Loucy (cell line): ENCODE data around the gene FAM217B.

Experiments used
- H2AFZ ChIP-seq: fragments of 200-600 bp; sonication (generic); 2 replicates; pipeline ENCODE4 v1.6.0; 2016; ENCODE audit warnings: antibody characterized with exemption, mild to moderate bottlenecking, low read length, moderate library complexity
- H3F3A ChIP-seq: fragments of 200-600 bp; 2 replicates; pipeline ENCODE4 v1.6.0; 2016; ENCODE audit warnings: antibody characterized with exemption, low read depth, mild to moderate bottlenecking
- H3K27me3 ChIP-seq: fragments of 200-600 bp; sonication (generic); 2 replicates; pipeline ENCODE4 v1.6.1; 2014; ENCODE audit warnings: low read length, mild to moderate bottlenecking; ENCODE audit not compliant: insufficient read depth, poor library complexity, severe bottlenecking
- H3K36me3 ChIP-seq: fragments of 200-600 bp; sonication (generic); 2 replicates; pipeline ENCODE4 v1.6.1; 2016; ENCODE audit warnings: low read length; ENCODE audit not compliant: insufficient read depth
- H3K4me1 ChIP-seq: fragments of 200-600 bp; sonication (generic); 2 replicates; pipeline ENCODE4 v1.5.1; 2014; ENCODE audit warnings: low read length, mild to moderate bottlenecking; ENCODE audit not compliant: insufficient read depth, poor library complexity, severe bottlenecking
- H3K4me2 ChIP-seq: fragments of 200-600 bp; sonication (generic); 2 replicates; pipeline ENCODE4 v1.6.0; 2014; ENCODE audit warnings: antibody characterized with exemption, low read length, low read depth, mild to moderate bottlenecking; ENCODE audit not compliant: poor library complexity, severe bottlenecking
- H3K4me3 ChIP-seq: fragments of 200-600 bp; sonication (generic); 2 replicates; pipeline ENCODE4 v1.5.1; 2014; ENCODE audit warnings: low read length, mild to moderate bottlenecking, mixed read lengths; ENCODE audit not compliant: poor library complexity, severe bottlenecking
- H3K79me2 ChIP-seq: fragments of 200-600 bp; sonication (generic); 2 replicates; pipeline ENCODE4 v1.6.1; 2014; ENCODE audit warnings: low read length; ENCODE audit not compliant: insufficient read depth
- H3K9ac ChIP-seq: fragments of 200-600 bp; sonication (generic); 2 replicates; pipeline ENCODE4 v1.6.0; 2014; ENCODE audit warnings: mild to moderate bottlenecking, low read depth, low read length, moderate library complexity; ENCODE audit not compliant: poor library complexity, severe bottlenecking
- H3K9me2 ChIP-seq: fragments of 200-600 bp; sonication (generic); replicated peaks from 2 replicates; pipeline ENCODE4 v1.6.1; 2016; ENCODE audit warnings: low read depth, low read length, mixed read lengths
- H3K9me3 ChIP-seq: fragments of 200-600 bp; sonication (generic); 2 replicates; pipeline ENCODE4 v1.6.1; 2014; ENCODE audit warnings: mild to moderate bottlenecking, antibody characterized with exemption, low read length, low read depth; ENCODE audit not compliant: insufficient read depth
- H4K20me1 ChIP-seq: fragments of 200-600 bp; sonication (generic); 2 replicates; pipeline ENCODE4 v1.6.0; 2014; ENCODE audit warnings: antibody characterized with exemption, low read length, mild to moderate bottlenecking; ENCODE audit not compliant: insufficient read depth, poor library complexity, severe bottlenecking
- CTCF ChIP-seq: fragments of 200-600 bp; sonication (generic); conservative IDR thresholded peaks from 2 replicates; pipeline ENCODE4 v1.5.1; 2014; ENCODE audit warnings: mild to moderate bottlenecking, antibody characterized with exemption, low read length
- EZH2phosphoT487 ChIP-seq: fragments of 200-600 bp; IDR thresholded peaks from 2 replicates; pipeline ENCODE4 v1.6.1; 2018; ENCODE audit warnings: antibody characterized with exemption, mild to moderate bottlenecking, moderate library complexity, borderline replicate concordance

Gene FAM217B

GRCh38 chr20:59902470-59902869 is 37.7 kb upstream of the FAM217B start:
- TF ChIP-seq EZH2phosphoT487 = no peak
- TF ChIP-seq CTCF = no peak

GRCh38 chr20:59903621-59904020 is 36.6 kb upstream of the FAM217B start:
- no peaks in the 10 kb centered on the region for H3K27me3 ChIP-seq
- TF ChIP-seq CTCF = no peak
- no peak for TF ChIP-seq EZH2phosphoT487
- no peak overlapping the region for H3K4me3 ChIP-seq
- no peaks in the 10 kb centered on the region for H3K79me2 ChIP-seq
- no peaks in the 10 kb centered on the region for H3K36me3 ChIP-seq
- no peak overlapping the region; the same call in 1 of the 2 replicates for H2AFZ ChIP-seq
- H3F3A ChIP-seq = no peaks in the 10 kb centered on the region
- no peaks in the 10 kb centered on the region for H4K20me1 ChIP-seq
- H3K9me3 ChIP-seq = no peaks in the 10 kb centered on the region
- no peaks in the 10 kb centered on the region for H3K4me1 ChIP-seq
- no peaks in the 10 kb centered on the region for H3K9me2 ChIP-seq
- no peak overlapping the region for H3K9ac ChIP-seq
- H3K4me2 ChIP-seq = no peak overlapping the region

More at GRCh38 chr20:59902470-59902869, 37.7 kb upstream of the FAM217B start:
- no peaks in the 10 kb centered on the region for H3F3A ChIP-seq
- no peaks in the 10 kb centered on the region for H3K36me3 ChIP-seq
- no peak overlapping the region for H2AFZ ChIP-seq
- H3K79me2 ChIP-seq = no peaks in the 10 kb centered on the region
- no peak overlapping the region for H3K4me3 ChIP-seq
- no peak overlapping the region for H3K4me2 ChIP-seq
- H3K27me3 ChIP-seq = no peaks in the 10 kb centered on the region
- no peaks in the 10 kb centered on the region for H4K20me1 ChIP-seq
- H3K9me2 ChIP-seq = no peaks in the 10 kb centered on the region
- H3K9ac ChIP-seq = no peak overlapping the region
- no peaks in the 10 kb centered on the region for H3K4me1 ChIP-seq
- H3K9me3 ChIP-seq = no peaks in the 10 kb centered on the region

- Histone ChIP-seq H3K4me2 (no peak overlapping the region), H3K9me2 (no peaks in the 10 kb centered on the region), H3K4me1 (no peaks in the 10 kb centered on the region), H4K20me1 (no peaks in the 10 kb centered on the region), H3K36me3 (no peaks in the 10 kb centered on the region), H3K9me3 (no peaks in the 10 kb centered on the region), H3K79me2 (no peaks in the 10 kb centered on the region), H3F3A (no peaks in the 10 kb centered on the region), H3K9ac (no peak overlapping the region), H3K27me3 (no peaks in the 10 kb centered on the region), H2AFZ (no peak overlapping the region), H3K4me3 (no peak overlapping the region)
- TF ChIP-seq CTCF (no peak), EZH2phosphoT487 (no peak)
Measured at GRCh38 chr20:59908855-59909254, 31.3 kb upstream of the FAM217B start.
